Embryonic facial prominence (tissue), 1 donor: ENCODE results near the gene SLCO4A1.
"Not testable (repeated sequence)": the region's sequence is repeated elsewhere in the genome, so short reads cannot be mapped to it uniquely, and the experiment has no call there.

Experiments used
- DNase-seq: peaks from one replicate; pipeline ENCODE4 v3.0.0-alpha.2; 2016; ENCODE audit errors: extremely low spot score

SLCO4A1 gene

GRCh38 chr20:62622877-62623487 is 19.3 kb upstream of the SLCO4A1 start:
- DNase-seq = no peak

GRCh38 chr20:62623488-62624324 is 18.6 kb upstream of the SLCO4A1 start:
- no peak for DNase-seq

- no peak for DNase-seq
Observed at GRCh38 chr20:62624325-62624690, 18.0 kb upstream of the SLCO4A1 start.

GRCh38 chr20:62624719-62625453 is 17.4 kb upstream of the SLCO4A1 start:
- DNase-seq = no peak

- DNase-seq = no peak
Observed at GRCh38 chr20:62625516-62625915, 16.8 kb upstream of the SLCO4A1 start.

- no peak for DNase-seq
Observed at GRCh38 chr20:62625921-62626547, 16.3 kb upstream of the SLCO4A1 start.

GRCh38 chr20:62627425-62627824 is 14.9 kb upstream of the SLCO4A1 start:
- not testable (repeated sequence) for DNase-seq

GRCh38 chr20:62627901-62628612 is 14.2 kb upstream of the SLCO4A1 start:
- DNase-seq = no peak

GRCh38 chr20:62628691-62629090 is 13.6 kb upstream of the SLCO4A1 start:
- no peak for DNase-seq

- DNase-seq = no peak
Observed at GRCh38 chr20:62629864-62630470, 12.3 kb upstream of the SLCO4A1 start.

- no peak for DNase-seq
Observed at GRCh38 chr20:62631336-62632308, 10.7 kb upstream of the SLCO4A1 start.

GRCh38 chr20:62632575-62633090 is 9.7 kb upstream of the SLCO4A1 start:
- DNase-seq = no peak

GRCh38 chr20:62633598-62634329 is 8.5 kb upstream of the SLCO4A1 start:
- DNase-seq = no peak

- DNase-seq = no peak
Observed at GRCh38 chr20:62634330-62634967, 7.9 kb upstream of the SLCO4A1 start.

- no peak for DNase-seq
Observed at GRCh38 chr20:62635232-62635631, 7.1 kb upstream of the SLCO4A1 start.

- DNase-seq = no peak
Observed at GRCh38 chr20:62635852-62636251, 6.5 kb upstream of the SLCO4A1 start.

GRCh38 chr20:62636446-62636845 is 5.9 kb upstream of the SLCO4A1 start:
- no peak for DNase-seq

- DNase-seq = no peak
Observed at GRCh38 chr20:62637110-62637509, 5.2 kb upstream of the SLCO4A1 start.
